HepG2 (cell line): ENCODE data around the gene JMJD1C. TPM values are rescaled to one million over a fixed set of nuclear protein-coding genes. Genes with fewer than 3 reads are reported as not detected.
A peak's percentile ranks its signal among the peaks of the same experiment; 100 is the strongest.

Experiments
- ATAC-seq: fragments of 200-7000 bp; cut with Tn5 transposase; 3 replicates; pipeline ENCODE4 v1.9.1; 2020; ENCODE audit warnings: mild to moderate bottlenecking, moderate library complexity
- BruUV-seq: library from RNA; stranded (reverse); fragments of 400-500 nt; replicated peaks from 2 replicates; lab custom pipeline; 2021; lab: Mats Ljungman, UMichigan
- CTCF ChIA-PET: fragments of 300-600 bp; formaldehyde crosslinking; extraction: SDS; loops from one replicate; lab custom pipeline; 2021; ENCODE audit warnings: low total read pairs, inconsistent platforms, low intra/inter-chr PET ratio; lab: Yijun Ruan, JAX
- POLR2A ChIA-PET: fragments of 350-600 bp; sonication (Branson Sonifier 250); formaldehyde crosslinking; loops from one replicate; lab custom pipeline; 2020; ENCODE audit warnings: antibody characterized with exemption, inconsistent platforms; lab: Yijun Ruan, JAX
- DNase-seq: peaks from one replicate; pipeline ENCODE4 v3.0.0-alpha.2; 2015; ENCODE audit warnings: low spot score
- FAIRE-seq: peaks from 3 replicates; lab custom pipeline; 2011; peaks lifted over from hg19 to GRCh38; lab: Jason Lieb, UNC
- H2AFZ ChIP-seq: one replicate; pipeline ENCODE4 v1.6.1; 2011; ENCODE audit warnings: low read length, inconsistent platforms
- H3K27ac ChIP-seq: fragments of 300-600 bp; 3 replicates; pipeline ENCODE4 v1.8.0; 2011; ENCODE audit warnings: mixed run types, mild to moderate bottlenecking, mixed read lengths, low read length, inconsistent platforms; ENCODE audit not compliant: insufficient read depth; ENCODE audit errors: extremely low read length
- H3K27me3 ChIP-seq, 2 experiments: fragments of 200-600 bp in 1 of 2; 2 replicates in 1 of 2; 3 replicates in 1 of 2; pipeline versions ENCODE4 v1.6.0 to v1.8.0; 2011; ENCODE audit warnings: low read length in 2 of 2, mild to moderate bottlenecking in 2 of 2, moderate library complexity in 2 of 2, inconsistent platforms in 1 of 2; ENCODE audit not compliant: insufficient read depth in 2 of 2, control insufficient read depth in 1 of 2
- H3K36me3 ChIP-seq, 2 experiments: fragments of 200-600 bp in 1 of 2; replicated peaks in 1 of 2; 2 replicates in 1 of 2; 3 replicates in 1 of 2; pipeline versions ENCODE4 v1.5.1 to v1.8.0; 2011; ENCODE audit warnings: low read length in 2 of 2, inconsistent platforms in 1 of 2; ENCODE audit not compliant: insufficient read depth in 2 of 2, control insufficient read depth in 1 of 2
- H3K4me1 ChIP-seq: 2 replicates; pipeline ENCODE4 v1.5.1; 2012; ENCODE audit warnings: low read length, inconsistent platforms; ENCODE audit not compliant: insufficient read depth
- H3K4me2 ChIP-seq: 2 replicates; pipeline ENCODE4 v1.6.0; 2011; ENCODE audit warnings: low read depth, low read length, inconsistent platforms
- H3K4me3 ChIP-seq, 3 experiments: fragments of 200-600 bp in 1 of 3; sonication (generic), shearing (Covaris generic) in 1 of 3; replicated peaks in 1 of 3; 2 replicates each; pipeline ENCODE4 v1.5.1; 2011 to 2016; ENCODE audit warnings: low read length in 3 of 3, inconsistent platforms in 2 of 3, low read depth in 2 of 3, mild to moderate bottlenecking in 2 of 3, control low read depth in 1 of 3, mixed read lengths in 1 of 3; ENCODE audit not compliant: insufficient read depth in 1 of 3
- H3K79me2 ChIP-seq: one replicate; pipeline ENCODE4 v1.6.1; 2011; ENCODE audit warnings: low read length, inconsistent platforms; ENCODE audit not compliant: insufficient read depth
- H3K9ac ChIP-seq: 2 replicates; pipeline ENCODE4 v1.6.0; 2011; ENCODE audit warnings: mild to moderate bottlenecking, low read depth, low read length, inconsistent platforms; ENCODE audit not compliant: insufficient read depth
- H3K9me3 ChIP-seq: 2 replicates; pipeline ENCODE4 v1.5.1; 2012; ENCODE audit warnings: mild to moderate bottlenecking, low read length
- H4K20me1 ChIP-seq: 2 replicates; pipeline ENCODE4 v1.6.0; 2011; ENCODE audit warnings: inconsistent platforms, mild to moderate bottlenecking, low read length, moderate library complexity; ENCODE audit not compliant: insufficient read depth
- CCDC6 ChIP-seq: sonication (generic); formaldehyde crosslinking; IDR thresholded peaks from 2 replicates; pipeline ENCODE4 v1.8.1; 2022; ENCODE audit warnings: mild to moderate bottlenecking, missing genetic modification reagents, moderate library complexity
- EZH2 ChIP-seq: conservative IDR thresholded peaks from 2 replicates; pipeline ENCODE4 v1.6.1; 2012; ENCODE audit warnings: mild to moderate bottlenecking, low read depth, low read length, moderate library complexity
- FOXK2 ChIP-seq: fragments of 450-650 bp; IDR thresholded peaks from 2 replicates; pipeline ENCODE4 v1.6.1; 2016
- GLMP ChIP-seq: sonication (generic); formaldehyde crosslinking; IDR thresholded peaks from 2 replicates; pipeline ENCODE4 v1.9.0; 2021; ENCODE audit warnings: missing genetic modification reagents, mild to moderate bottlenecking, borderline replicate concordance
- GRHL1 ChIP-seq: sonication (generic); formaldehyde crosslinking; conservative IDR thresholded peaks from 2 replicates; pipeline ENCODE4 v1.8.0; 2022; ENCODE audit warnings: missing genetic modification reagents
- MEIS2 ChIP-seq: sonication (generic); formaldehyde crosslinking; IDR thresholded peaks from 2 replicates; pipeline ENCODE4 v1.9.0; 2021; ENCODE audit warnings: mild to moderate bottlenecking, missing genetic modification reagents
- NFIB ChIP-seq: sonication (generic); formaldehyde crosslinking; IDR thresholded peaks from 2 replicates; pipeline ENCODE4 v1.9.0; 2021; ENCODE audit warnings: missing genetic modification reagents, mild to moderate bottlenecking, borderline replicate concordance
- RAD21 ChIP-seq: fragments of 450-650 bp; formaldehyde crosslinking; IDR thresholded peaks from 2 replicates; pipeline ENCODE4 v1.5.0; 2020; ENCODE audit warnings: mild to moderate bottlenecking
- TCF7 ChIP-seq: sonication (generic); IDR thresholded peaks from 2 replicates; pipeline ENCODE4 v1.6.1; 2016; ENCODE audit warnings: antibody characterized with exemption, low read depth
- TFDP1 ChIP-seq: IDR thresholded peaks from 2 replicates; pipeline ENCODE4 v1.6.1; 2016; ENCODE audit warnings: missing compliant biosample characterization, missing genetic modification reagents, borderline replicate concordance
- ZMYM2 ChIP-seq: sonication (generic); formaldehyde crosslinking; IDR thresholded peaks from 2 replicates; pipeline ENCODE4 v1.8.0; 2022; ENCODE audit warnings: mild to moderate bottlenecking, missing genetic modification reagents
- ZNF367 ChIP-seq: sonication (generic); formaldehyde crosslinking; IDR thresholded peaks from 2 replicates; pipeline ENCODE4 v1.4.0; 2020; ENCODE audit warnings: missing genetic modification reagents, borderline replicate concordance
- ZNF773 ChIP-seq: sonication (generic); formaldehyde crosslinking; IDR thresholded peaks from 2 replicates; pipeline ENCODE4 v1.4.0; 2020; ENCODE audit warnings: missing genetic modification reagents, borderline replicate concordance
- ZNF816 ChIP-seq: sonication (generic); formaldehyde crosslinking; IDR thresholded peaks from 2 replicates; pipeline ENCODE4 v1.8.0; 2022; ENCODE audit warnings: missing genetic modification reagents, mild to moderate bottlenecking, borderline replicate concordance
- WGBS: methylation state at CpG from one replicate; pipeline ENCODE4 v1.1.6; 2017; ENCODE audit warnings: low lambda C conversion rate; 5-methylcytosine and 5-hydroxymethylcytosine counted together
- in situ Hi-C: cut with HindIII; loops from 2 replicates; pipeline ENCODE4 v1.10.0; 2017; ENCODE audit warnings: low pct_unique_long_range_greater_than_20kb; ENCODE audit not compliant: extremely low pct_ligation_motif_present
- intact Hi-C: fragments of 100-400 bp; cut with micrococcal nuclease; formaldehyde crosslinking; loops from one replicate; pipeline ENCODE4 v1.10.0; 2022; ENCODE audit not compliant: unreplicated experiment
- polyA plus RNA-seq, 8 experiments: library from polyadenylated mRNA; depleted of rRNA in 3 of 8; stranded (reverse) in 7 of 8; unstranded in 1 of 8; fragments of >200 nt; fragmentation: Illumina TruSeq in 4 of 8; extraction: Trizol in 4 of 8; gene quantifications; 2 replicates each; pipeline versions ENCODE4 v1.2.1 to v1.2.3, GENCODE V29; 2011 to 2016; ENCODE audit warnings: low read depth in 4 of 8, missing spikeins in 1 of 8, mixed read lengths in 1 of 8; ENCODE audit not compliant: insufficient read depth in 1 of 8
- total RNA-seq, 5 experiments: library from RNA; depleted of rRNA; stranded (reverse); fragments of >200 nt; fragmentation: Illumina TruSeq; extraction: Trizol; gene quantifications; 2 replicates each; pipeline ENCODE4 v1.2.3, GENCODE V29; 2016; ENCODE audit warnings: low read depth in 1 of 5
- TF ChIP-seq, protein P1 (sequence below): IDR thresholded peaks from 2 replicates; pipeline ENCODE4 v1.6.1; 2012; ENCODE audit warnings: low read depth, low read length, improper control_type of control experiment
- TF ChIP-seq, protein P2 (sequence below): sonication (generic); formaldehyde crosslinking; IDR thresholded peaks from 2 replicates; pipeline ENCODE4 v1.5.0; 2020; ENCODE audit warnings: missing genetic modification reagents

The JMJD1C gene
- total and polyA plus RNA-seq, 2 of the 13 experiments (the other 11 are each of a cell fraction or from before 2014, with no cell fraction given): 42.3 to 42.7 TPM

DNA sequence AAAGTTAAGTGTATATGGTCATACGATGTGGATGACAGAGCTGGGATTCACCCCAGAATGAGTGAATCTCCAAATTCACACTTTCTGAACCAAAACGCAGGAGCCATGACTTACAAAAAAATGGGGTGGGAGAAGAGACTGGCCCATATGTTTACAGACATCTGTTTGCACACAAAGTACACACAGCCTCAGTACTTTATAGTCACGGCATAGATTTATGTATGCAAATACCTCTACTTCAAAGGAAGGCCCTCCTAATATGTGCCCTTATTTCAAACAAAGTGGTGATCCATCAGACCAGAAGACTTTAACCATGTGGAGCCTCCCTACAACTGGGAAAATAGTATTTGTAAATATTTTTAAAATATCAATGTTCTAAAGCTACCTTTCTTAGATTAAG is 22.2 kb upstream of the JMJD1C start (continued):
- TF ChIP-seq, protein P1, sequence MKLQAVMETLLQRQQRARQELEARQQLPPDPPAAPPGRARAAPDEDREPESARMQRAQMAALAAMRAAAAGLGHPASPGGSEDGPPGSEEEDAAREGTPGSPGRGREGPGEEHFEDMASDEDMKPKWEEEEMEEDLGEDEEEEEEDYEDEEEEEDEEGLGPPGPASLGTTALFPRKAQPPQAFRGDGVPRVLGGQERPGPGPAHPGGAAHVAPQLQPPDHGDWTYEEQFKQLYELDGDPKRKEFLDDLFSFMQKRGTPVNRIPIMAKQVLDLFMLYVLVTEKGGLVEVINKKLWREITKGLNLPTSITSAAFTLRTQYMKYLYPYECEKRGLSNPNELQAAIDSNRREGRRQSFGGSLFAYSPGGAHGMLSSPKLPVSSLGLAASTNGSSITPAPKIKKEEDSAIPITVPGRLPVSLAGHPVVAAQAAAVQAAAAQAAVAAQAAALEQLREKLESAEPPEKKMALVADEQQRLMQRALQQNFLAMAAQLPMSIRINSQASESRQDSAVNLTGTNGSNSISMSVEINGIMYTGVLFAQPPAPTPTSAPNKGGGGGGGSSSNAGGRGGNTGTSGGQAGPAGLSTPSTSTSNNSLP: 0 out of 2 replicates have a peak, but pooled peaks have one; percentile 46
- TF ChIP-seq GLMP: no peak
- peak; percentile 75 for TF ChIP-seq TCF7

GRCh38 chr10:63483983-63484382 is 18.2 kb upstream of the JMJD1C start:
- no peak overlapping the region for H3K27ac ChIP-seq
- H2AFZ ChIP-seq: no peak overlapping the region
- H3K9ac ChIP-seq: no peak overlapping the region
- 97% methylated on average over 1 of the region's 1 CpG for WGBS
- H3K79me2 ChIP-seq: peaks cover 82% of the 10 kb centered on the region
- no peak overlapping the region for H3K4me3 ChIP-seq
- H4K20me1 ChIP-seq: peaks cover 12% of the 10 kb centered on the region; the same call in 1 of the 2 replicates
- H3K36me3 ChIP-seq: no peaks in the 10 kb centered on the region; a peak in 1 of 5 replicates
- POLR2A ChIA-PET: no interaction called here
- DNase-seq: no peak
- intact Hi-C loops: no loop called here
- H3K4me2 ChIP-seq: no peak overlapping the region
- peaks cover 50% of the 10 kb centered on the region for H3K4me1 ChIP-seq
- no peak for FAIRE-seq
- H3K9me3 ChIP-seq: no peaks in the 10 kb centered on the region
- CTCF ChIA-PET: no interaction called here
- no peak for ATAC-seq
- H3K27me3 ChIP-seq: no peaks in the 10 kb centered on the region
- BruUV-seq: no TSS peak
- in situ Hi-C loops: no loop called here
- no peak for TF ChIP-seq ZMYM2
- no peak for TF ChIP-seq EZH2
- TF ChIP-seq RAD21: no peak
- TF ChIP-seq TFDP1 (CRISPR knock-in tag): no peak
- no peak for TF ChIP-seq GRHL1 (CRISPR knock-in tag)
- no peak for TF ChIP-seq ZNF773
- no peak for TF ChIP-seq NFIB (CRISPR knock-in tag)
- no peak for TF ChIP-seq CCDC6 (CRISPR knock-in tag)
- TF ChIP-seq, protein P2, sequence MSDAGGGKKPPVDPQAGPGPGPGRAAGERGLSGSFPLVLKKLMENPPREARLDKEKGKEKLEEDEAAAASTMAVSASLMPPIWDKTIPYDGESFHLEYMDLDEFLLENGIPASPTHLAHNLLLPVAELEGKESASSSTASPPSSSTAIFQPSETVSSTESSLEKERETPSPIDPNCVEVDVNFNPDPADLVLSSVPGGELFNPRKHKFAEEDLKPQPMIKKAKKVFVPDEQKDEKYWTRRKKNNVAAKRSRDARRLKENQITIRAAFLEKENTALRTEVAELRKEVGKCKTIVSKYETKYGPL (CRISPR knock-in tag): no peak
- TF ChIP-seq ZNF816 (CRISPR knock-in tag): no peak
- no peak for TF ChIP-seq MEIS2
- no peak for TF ChIP-seq ZNF367 (CRISPR knock-in tag)
- no peak for TF ChIP-seq FOXK2
